Measurements from ENCODE around the gene ATP6V0E2. TPM values are rescaled to one million over a fixed set of nuclear protein-coding genes. Genes with fewer than 3 reads are reported as not detected.

The ATP6V0E2 gene
- total and polyA plus RNA-seq, 8 donors, result 6.8 to 66.3 (median 16.7) TPM

DNA sequence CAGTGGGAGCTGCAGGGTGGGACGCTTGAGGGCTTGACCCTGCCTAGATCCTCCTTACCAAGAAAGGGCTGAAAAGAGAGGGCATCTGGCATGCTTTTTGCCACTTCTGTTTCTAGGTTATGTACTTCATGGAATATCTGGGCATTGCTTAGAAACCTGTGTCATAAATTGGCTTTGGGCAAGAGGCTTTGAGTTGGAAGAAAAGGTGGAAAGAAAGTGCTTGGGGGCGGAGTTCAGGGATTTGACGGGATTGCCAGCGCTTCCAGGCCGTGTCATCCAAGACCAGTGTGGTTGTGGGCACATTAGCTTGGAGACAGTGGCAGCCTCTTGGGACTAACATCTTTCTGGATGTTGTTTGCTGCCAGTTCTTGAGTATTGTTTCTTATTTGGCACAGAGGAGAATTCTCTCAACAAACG lies 34.8 kb upstream of the ATP6V0E2 start:
- H3K4me3 ChIP-seq, result peak overlapping the region; percentile 90 to 99 (median 92)
- H3K4me1 ChIP-seq, result peaks cover 0 to 8% (median 0%) of the 10 kb centered on the region in 3 donors
- WGBS, 2 donors, result 7 to 8% methylated on average over 6 of the region's 6 CpGs
- H3K27ac ChIP-seq, result peak overlapping the region in 3 of 4 donors; percentile 72 to 88 (median 74)
- ATAC-seq (peak in 2 of 4 donors; percentile 0 to 1), FAIRE-seq (no peak), DNase-seq (no peak)
- no peaks in the 10 kb centered on the region for H3K36me3 ChIP-seq
- H3K9me3 ChIP-seq, result no peaks in the 10 kb centered on the region
- no peak for TF ChIP-seq CTCF (IDR thresholded peaks at IDR 0.05)
- H3K27me3 ChIP-seq, result no peaks in the 10 kb centered on the region
- intact Hi-C loops (cut with DNase I), result no loop called here

GRCh38 chr7:149839933-149840332 lies 33.8 kb upstream of the ATP6V0E2 start:
- ATAC-seq, result no peak
- Histone ChIP-seq H3K36me3 (no peaks in the 10 kb centered on the region), H3K4me1 (peaks cover 0 to 8% (median 0%) of the 10 kb centered on the region in 3 donors), H3K27me3 (no peaks in the 10 kb centered on the region), H3K4me3 (no peak overlapping the region), H3K9me3 (no peaks in the 10 kb centered on the region), H3K27ac (no peak overlapping the region)
- intact Hi-C loops (cut with DNase I), result no loop called here
- no peak for FAIRE-seq
- TF ChIP-seq CTCF (IDR thresholded peaks at IDR 0.05), result no peak
- WGBS, 2 donors, result 92 to 97% methylated on average over 5 of the region's 5 CpGs
- no peak for DNase-seq

DNA sequence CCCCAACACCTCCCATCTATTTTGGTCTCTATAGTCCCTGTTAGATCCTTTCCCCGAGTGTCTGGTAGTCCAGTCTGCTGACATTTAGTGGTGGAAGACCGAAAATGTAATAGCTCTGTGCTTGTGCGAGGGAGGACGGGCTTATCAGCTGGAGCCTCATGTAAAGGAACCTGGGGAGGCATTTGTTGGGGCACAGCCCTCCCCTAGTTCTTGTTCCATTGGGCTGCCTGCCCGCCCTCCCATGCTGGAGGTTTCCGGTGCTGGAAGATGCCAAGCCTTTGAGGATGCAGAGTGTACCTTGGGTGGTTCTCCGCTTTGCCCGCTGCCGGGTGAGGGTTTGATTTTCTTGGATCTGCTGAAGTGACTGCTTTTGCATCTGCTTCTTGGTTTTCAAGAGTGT lies 30.2 kb upstream of the ATP6V0E2 start:
- Histone ChIP-seq H3K27ac (no peak overlapping the region), H3K4me1 (peaks cover 0 to 8% (median 0%) of the 10 kb centered on the region in 3 donors), H3K36me3 (peaks cover 0 to 8% (median 0%) of the 10 kb centered on the region in 3 donors), H3K27me3 (no peaks in the 10 kb centered on the region), H3K4me3 (no peak overlapping the region), H3K9me3 (no peaks in the 10 kb centered on the region)
- no peak for ATAC-seq
- no peak for FAIRE-seq
- no peak for TF ChIP-seq CTCF (IDR thresholded peaks at IDR 0.05)
- 85 to 91% methylated on average over 9 of the region's 9 CpGs for WGBS, 2 donors
- no peak for DNase-seq
- intact Hi-C loops (cut with DNase I), result no loop called here

GRCh38 chr7:149844445-149844844 lies 29.3 kb upstream of the ATP6V0E2 start:
- Histone ChIP-seq H3K36me3 (peaks cover 0 to 10% (median 0%) of the 10 kb centered on the region in 3 donors), H3K27ac (no peak overlapping the region), H3K27me3 (no peaks in the 10 kb centered on the region), H3K9me3 (no peaks in the 10 kb centered on the region), H3K4me3 (no peak overlapping the region), H3K4me1 (peaks cover 0 to 3% (median 0%) of the 10 kb centered on the region in 3 donors)
- WGBS, 2 donors, result 58 to 60% methylated on average over 6 of the region's 6 CpGs
- intact Hi-C loops (cut with DNase I), result no loop called here
- TF ChIP-seq CTCF (IDR thresholded peaks at IDR 0.05), result no peak
- DNase-seq (no peak), FAIRE-seq (no peak), ATAC-seq (no peak)

DNA sequence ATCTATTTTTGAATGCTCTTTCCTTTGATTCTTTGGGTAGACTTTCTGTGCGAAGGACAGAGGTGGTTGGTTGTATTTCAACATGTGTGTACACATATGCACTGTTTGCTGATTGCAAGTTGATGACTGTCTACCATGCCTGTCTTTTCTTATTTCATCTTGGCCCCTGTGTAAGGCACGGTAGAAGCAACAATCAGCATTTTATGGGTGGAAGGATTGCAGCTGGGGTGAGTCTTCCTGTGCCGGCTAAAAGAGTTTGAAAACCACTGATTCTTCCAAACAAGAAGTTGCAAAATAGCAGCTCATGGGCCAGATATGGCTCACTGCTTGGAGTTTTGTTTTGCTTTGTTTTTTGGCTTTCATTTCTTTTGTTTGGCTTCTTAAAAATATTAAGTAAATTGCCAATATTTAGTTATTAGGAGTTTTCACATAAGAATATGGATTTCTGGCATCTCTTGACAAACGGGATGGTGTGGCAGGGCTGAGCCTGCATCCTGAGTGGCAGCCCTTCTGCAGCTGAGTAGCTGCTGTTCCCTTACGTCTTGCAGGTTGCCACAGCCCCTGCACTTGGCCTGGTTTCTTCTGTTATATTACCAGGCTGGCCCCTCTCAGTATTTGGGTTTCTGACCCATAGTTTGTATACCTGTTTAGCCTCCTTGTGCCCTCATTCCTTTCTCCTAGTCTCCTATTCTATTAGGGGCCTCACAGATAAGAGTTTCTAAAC lies 28.4 kb upstream of the ATP6V0E2 start:
- WGBS, 2 donors, result 85 to 87% methylated on average over 5 of the region's 5 CpGs
- H3K27ac ChIP-seq, result no peak overlapping the region
- ATAC-seq (peak in 1 of 4 donors; percentile 18), FAIRE-seq (no peak), DNase-seq (no peak)
- peaks cover 0 to 10% (median 0%) of the 10 kb centered on the region in 3 donors for H3K36me3 ChIP-seq
- no peaks in the 10 kb centered on the region for H3K27me3 ChIP-seq
- H3K4me1 ChIP-seq, result no peaks in the 10 kb centered on the region
- no peak for TF ChIP-seq CTCF (IDR thresholded peaks at IDR 0.05)
- H3K9me3 ChIP-seq, result no peaks in the 10 kb centered on the region
- intact Hi-C loops (cut with DNase I), result no loop called here
- H3K4me3 ChIP-seq, result no peak overlapping the region
